Fibroblast of skin of scalp (primary cell): ENCODE data around the gene KIF1C.
"Not testable (repeated sequence)": the region's sequence is repeated elsewhere in the genome, so short reads cannot be mapped to it uniquely, and the experiment has no call there.

Experiments
- DNase-seq: peaks from one replicate; pipeline ENCODE4 v3.0.0-alpha.2; 2013

KIF1C gene

GRCh38 chr17:5002121-5002788, 4.5 kb downstream of the KIF1C start:
- no peak for DNase-seq

- DNase-seq: no peak
Measured at GRCh38 chr17:5003214-5003867, 5.6 kb downstream of the KIF1C start.

GRCh38 chr17:5011928-5012327, 14.2 kb downstream of the KIF1C start:
- DNase-seq: no peak

- no peak for DNase-seq
Measured at GRCh38 chr17:5014357-5014756, 16.6 kb downstream of the KIF1C start.

GRCh38 chr17:5019475-5019956, 21.8 kb downstream of the KIF1C start:
- peak; percentile 20 for DNase-seq

- no peak for DNase-seq
Measured at GRCh38 chr17:5020502-5021023, 22.8 kb downstream of the KIF1C start.

- no peak for DNase-seq
Measured at GRCh38 chr17:5022171-5022711, 24.5 kb downstream of the KIF1C start.

GRCh38 chr17:5023588-5024147, 25.9 kb downstream of the KIF1C start:
- no peak for DNase-seq

- no peak for DNase-seq
Measured at GRCh38 chr17:5024604-5025003, 26.9 kb downstream of the KIF1C start.

GRCh38 chr17:5027299-5027698, 29.5 kb downstream of the KIF1C start:
- DNase-seq: no peak

- no peak for DNase-seq
Measured at GRCh38 chr17:5027916-5028315, 30.2 kb downstream of the KIF1C start.

- not testable (repeated sequence) for DNase-seq
Measured at GRCh38 chr17:5030168-5030567, 32.4 kb downstream of the KIF1C start.

GRCh38 chr17:5031365-5032082, 33.8 kb downstream of the KIF1C start:
- peak; percentile 86 for DNase-seq

GRCh38 chr17:5032865-5033264, 35.1 kb downstream of the KIF1C start:
- no peak for DNase-seq

- no peak for DNase-seq
Measured at GRCh38 chr17:5033352-5034015, 35.7 kb downstream of the KIF1C start.

- DNase-seq: no peak
Measured at GRCh38 chr17:5034063-5034462, 36.3 kb downstream of the KIF1C start.

GRCh38 chr17:5034651-5035050, 36.9 kb downstream of the KIF1C start:
- DNase-seq: no peak

GRCh38 chr17:5035315-5035714, 37.6 kb downstream of the KIF1C start, which contains the start of gene SLC52A1:
TSS of gene SLC52A1 (minus strand) at chr17:5035426. CDS start at chr17:5034606, 820 bp downstream.
- DNase-seq: no peak

GRCh38 chr17:5042157-5043022, 44.6 kb downstream of the KIF1C start:
- DNase-seq: no peak

GRCh38 chr17:5043524-5043923, 45.8 kb downstream of the KIF1C start:
- DNase-seq: no peak

GRCh38 chr17:5044630-5045029, 46.9 kb downstream of the KIF1C start:
- no peak for DNase-seq
